NCI-H2081 (cell line): ENCODE results near the gene SEC24B.

ENCODE experiments used
- DNase-seq, 2 experiments: peaks; one replicate each; lab custom pipeline; 2025; lab: John Stamatoyannopoulos, UW

Gene SEC24B

DNA sequence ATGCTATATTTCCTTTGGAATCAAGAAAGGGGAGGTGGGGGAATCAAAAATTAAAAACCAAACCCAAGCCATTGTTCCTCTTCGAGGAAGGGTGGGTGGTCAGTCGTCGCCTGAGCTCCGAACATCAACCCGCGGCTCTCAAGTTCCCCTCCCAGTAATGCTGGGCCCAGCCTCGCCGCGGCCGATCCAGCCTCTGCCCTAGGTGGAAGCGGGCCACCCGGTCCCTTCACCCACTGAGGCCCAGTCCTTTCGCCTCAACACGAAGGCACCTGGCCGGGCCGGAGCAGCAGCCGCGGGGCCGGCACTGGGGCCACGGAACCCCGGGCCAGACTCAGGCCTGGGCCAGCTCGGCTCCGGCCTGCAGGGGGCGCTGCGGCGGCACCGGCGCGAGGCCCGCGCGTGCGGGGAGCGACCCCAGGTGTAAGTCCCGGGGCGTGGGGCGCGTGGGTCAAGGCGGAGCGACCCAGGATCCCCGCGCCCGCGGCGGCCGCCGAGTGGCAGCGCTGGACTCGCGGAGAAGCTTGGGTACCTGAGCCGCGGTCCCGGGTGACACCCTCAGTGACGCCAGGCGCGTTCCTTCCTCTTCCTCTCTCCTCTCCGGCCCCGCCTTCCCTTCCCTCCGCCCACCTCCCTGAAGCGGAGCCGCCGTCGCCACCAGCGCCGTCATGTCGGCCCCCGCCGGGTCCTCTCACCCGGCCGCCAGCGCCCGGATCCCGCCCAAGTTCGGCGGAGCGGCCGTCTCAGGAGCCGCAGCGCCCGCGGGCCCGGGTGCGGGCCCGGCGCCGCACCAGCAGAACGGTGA, at the start of gene SEC24B:
TSS of gene SEC24B (plus strand) at position 611 of the 802 bp plus-strand sequence. CDS start at position 666, 55 bp downstream.
- DNase-seq: peak; percentile 60 to 66

DNA sequence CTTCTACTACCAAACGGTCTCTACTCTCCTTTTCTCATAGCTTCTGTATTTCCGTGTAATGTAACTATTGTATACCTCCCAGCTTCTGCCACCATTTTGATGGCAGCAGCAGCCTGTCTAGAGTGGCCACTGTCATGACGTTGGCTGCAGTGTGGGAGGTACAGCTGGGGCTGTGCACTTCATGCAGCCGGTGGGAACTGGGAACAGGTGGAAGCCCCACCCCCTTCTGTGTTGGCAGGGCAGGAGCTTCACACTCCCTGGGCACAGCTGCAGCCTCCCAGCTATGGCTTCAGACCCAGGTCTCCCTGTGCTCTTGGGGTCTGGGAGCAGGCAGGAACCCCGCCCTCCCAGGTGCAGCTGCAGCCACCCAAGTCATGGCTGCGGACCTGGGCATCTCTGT, 49.8 kb upstream of the SEC24B start:
- DNase-seq: no peak

DNA sequence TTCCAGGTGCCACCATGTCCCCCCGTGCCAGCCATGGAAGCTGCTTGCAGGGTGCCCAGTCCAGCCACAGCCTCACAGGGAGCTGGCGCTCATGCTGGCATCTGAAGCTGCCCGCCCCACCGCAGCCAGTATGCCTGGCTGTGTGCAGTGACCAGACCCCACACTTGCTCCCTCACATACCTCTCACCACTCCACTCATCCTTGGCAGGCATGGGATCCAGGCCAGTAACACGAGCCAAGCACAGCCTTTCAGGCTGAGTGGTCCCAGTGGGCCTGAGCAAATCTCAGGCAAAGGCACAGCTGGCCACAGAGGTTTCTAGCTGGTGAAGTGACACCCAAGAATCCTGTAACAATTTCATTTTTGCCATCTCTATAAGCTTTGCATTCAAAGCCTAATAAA, 48.4 kb upstream of the SEC24B start:
- DNase-seq: no peak

DNA sequence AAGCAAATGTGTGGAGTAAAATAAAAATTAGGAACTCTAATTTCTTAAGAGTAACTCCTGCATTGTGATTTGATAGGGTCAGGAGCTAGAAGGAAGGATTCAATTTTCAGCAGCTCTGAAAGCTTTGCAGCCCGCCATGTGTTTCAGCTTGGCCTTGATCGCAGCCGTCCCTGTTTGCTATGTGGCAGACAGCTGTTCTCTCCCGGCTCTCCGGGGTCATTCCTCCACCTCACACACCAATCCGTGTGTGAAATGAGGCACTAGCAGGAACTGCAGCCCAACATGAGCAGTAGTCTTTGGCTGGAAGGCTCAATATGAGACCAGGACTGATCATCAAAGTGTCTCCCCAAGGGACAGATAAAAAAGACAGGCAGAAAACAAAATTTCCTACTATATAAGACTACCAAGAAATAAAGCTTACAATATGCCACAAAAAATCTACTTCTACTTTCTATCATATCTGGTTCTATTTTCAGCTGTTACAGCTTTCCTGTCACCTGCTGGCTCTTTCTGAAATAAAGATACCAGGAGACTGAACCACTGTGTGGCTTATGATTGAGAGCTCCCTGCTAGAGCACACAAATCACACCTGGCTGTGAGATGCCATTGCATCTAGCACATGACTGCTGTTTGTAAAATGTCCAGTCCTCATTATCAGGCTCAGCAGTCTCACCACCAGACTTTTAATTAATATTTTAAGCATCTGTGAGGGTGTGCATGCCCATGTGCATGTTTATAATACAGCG, 44.1 kb upstream of the SEC24B start:
- DNase-seq: no peak

DNA sequence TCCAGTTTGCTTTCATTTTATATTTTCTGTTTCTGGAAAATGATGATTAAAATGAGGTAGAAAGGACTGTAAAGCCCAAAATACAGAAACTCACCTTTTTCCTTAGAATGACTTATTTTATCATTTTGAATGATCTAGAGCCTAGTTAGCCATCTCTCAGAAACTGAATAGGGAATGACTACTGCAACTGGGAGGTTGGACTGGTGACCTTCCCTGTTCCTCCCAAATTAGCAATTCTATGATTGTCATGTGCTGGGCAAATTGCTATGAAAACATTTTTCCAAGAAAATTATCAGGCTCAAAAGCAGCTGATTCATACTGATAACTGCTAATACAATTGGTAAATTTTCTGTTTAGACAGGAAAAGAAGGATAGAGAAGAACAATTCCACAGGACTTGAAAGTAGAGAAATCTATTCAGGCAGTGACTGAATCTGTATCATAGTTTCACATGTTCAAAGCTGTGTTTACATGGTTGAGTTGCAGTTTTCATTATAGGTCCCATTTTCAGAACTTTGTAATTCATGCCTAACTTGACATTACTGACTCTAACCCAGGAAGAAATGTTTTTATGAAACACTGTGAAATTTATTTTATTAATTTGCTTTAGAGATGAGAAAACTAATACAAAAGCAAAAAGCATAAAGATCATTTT, 43.4 kb upstream of the SEC24B start:
- no peak for DNase-seq

DNA sequence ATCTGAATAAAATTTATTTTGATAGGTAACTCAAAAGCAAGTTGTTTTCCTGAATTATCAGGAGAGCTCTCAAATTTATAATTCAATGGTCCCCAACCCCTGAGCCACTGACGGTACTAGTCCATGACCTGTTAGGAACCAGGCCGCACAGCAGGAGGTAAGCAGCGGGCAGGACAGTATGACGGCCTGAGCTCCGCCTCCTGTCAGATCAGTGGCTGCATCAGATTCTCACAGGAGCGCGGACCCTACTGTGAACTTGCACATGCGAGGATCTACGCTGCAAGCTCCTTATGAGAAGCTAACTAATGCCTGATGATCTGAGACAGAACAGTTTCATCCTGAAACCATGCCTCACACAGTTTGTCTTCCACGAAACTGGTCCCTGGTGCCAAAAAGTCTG, 37.9 kb upstream of the SEC24B start:
- DNase-seq: no peak

DNA sequence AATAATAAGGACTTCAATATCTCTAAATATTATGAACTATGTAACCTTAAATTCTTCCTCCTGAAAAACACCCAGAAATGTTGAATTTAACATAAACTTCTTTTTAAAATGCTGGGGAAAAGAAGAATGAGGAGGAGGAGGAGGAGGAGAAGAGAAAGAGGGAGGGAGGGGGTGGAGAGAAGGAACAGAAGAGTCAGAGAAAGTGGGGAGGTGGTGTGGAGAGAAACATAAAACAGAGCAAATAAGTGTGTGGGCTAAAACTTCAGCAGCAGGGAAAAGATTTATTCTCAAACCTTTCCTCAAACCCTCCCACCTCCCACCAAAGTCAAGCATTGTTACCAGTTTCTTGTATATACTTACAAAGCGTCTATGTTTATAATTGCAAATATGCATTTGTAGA, 34.7 kb upstream of the SEC24B start:
- no peak for DNase-seq

DNA sequence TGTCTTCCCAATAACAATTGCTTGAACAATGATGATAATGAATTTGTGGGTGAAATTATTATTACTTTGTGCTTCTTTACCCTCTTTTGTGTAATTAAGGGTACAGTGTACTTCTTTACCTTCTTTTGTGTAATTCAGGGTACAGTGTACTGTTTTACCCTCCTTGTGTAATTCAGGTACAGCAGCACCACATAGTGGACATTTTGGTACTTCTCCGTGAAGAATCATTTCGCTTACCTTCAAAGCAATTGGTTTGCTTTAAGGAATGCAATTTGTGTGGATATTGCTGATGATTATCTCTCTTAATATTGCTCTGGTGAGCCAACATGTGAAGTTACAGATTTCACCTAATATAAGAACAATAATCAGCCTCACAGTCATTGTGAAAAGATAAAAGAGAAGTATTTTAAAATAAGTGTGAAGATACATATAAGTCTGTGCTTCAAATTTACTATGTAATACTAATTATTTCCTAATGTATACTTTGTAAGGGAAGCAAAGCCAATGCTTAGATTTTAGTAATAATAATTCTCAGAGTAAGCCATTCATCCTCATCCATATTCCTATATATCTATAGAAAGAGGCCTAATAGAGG, 27.2 kb upstream of the SEC24B start:
- peak; percentile 11 to 42 for DNase-seq

DNA sequence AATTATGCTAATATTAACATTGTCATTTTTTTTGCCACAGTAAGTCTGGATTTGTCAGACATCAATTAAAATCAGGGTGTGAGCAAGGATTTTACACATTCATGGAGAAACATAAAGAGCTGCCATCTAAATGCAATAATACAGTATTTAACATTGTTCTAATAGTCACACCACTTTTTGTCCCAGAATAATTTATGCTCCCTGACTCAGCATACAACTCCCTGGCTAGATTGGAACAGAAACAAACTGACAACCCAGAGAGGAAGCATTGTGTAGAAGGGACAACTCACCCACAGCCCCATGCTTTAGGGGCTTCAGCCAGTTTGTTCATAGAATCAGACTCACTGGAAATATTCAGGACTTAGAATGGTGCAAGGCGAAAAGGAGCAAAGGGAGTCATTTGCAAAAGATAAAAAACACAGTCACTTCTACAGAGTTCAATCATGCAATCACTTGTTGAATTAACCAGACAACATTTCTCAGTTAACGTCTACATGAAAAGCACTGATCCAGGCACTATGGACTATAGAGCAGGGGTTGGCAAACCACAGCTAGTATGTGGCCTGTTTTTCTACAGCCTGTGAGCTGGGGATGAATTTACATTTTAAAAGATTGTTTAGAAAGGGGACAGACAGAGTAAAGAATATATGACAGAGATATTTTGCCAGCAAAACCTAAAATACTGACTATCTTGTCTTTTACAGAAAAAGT, 26.4 kb upstream of the SEC24B start:
- DNase-seq: no peak

DNA sequence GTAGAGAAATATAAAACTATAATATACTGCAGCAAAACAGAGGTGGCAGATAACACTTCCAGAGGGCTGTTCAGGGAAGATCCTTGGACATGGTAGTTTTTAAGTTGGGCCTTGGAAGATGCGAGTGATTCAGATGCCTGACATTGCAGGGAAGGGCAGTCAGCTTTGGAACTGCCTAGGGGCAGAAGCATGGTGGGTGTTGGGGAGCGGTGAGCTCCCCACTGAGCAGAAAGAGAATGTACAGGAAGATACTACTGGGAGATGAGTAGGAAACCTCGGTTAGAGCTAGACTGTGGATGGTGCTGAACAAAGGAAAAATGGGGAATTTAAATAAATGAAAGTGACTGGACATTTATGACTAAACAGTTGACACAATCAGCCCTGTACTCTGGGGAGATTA, 24.9 kb upstream of the SEC24B start:
- DNase-seq: no peak

DNA sequence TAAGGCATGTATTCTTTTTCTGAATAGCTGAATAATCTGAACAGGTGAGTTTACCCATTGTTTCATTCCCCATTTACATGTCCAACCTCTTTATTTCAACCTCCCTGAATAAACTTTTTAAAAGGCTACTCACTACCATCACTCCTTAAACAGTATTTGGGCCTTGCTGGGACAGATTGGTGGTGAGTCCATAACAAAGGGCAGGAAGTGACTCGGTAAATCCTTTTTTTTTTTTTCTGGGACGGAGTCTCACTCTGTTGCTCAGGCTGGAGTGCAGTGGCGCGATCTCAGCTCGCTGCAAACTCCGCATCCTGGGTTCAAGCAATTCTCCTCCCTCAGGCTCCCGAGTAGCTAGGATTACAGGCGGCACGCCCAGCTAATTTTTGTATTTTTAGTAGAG, 23.4 kb upstream of the SEC24B start:
- DNase-seq: no peak

DNA sequence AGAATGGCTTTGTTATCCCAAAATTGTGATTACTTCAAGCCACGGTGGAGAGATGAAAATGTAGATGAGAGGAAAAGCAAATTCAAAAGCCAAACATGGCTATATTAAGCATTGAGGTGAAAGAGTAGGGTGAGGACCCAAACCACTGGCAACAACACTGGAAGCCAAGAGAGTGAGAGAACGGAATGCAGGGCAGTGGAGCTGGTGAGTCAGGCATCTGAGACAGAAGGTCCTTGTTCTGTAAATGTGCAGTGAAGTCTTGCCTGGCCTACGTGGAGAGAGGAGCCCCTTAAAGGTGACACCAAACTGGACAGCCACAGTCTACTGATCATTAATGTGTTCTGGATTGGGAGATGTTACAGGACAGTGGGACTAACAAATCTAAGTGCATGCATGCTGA, 22.8 kb upstream of the SEC24B start:
- DNase-seq: no peak

DNA sequence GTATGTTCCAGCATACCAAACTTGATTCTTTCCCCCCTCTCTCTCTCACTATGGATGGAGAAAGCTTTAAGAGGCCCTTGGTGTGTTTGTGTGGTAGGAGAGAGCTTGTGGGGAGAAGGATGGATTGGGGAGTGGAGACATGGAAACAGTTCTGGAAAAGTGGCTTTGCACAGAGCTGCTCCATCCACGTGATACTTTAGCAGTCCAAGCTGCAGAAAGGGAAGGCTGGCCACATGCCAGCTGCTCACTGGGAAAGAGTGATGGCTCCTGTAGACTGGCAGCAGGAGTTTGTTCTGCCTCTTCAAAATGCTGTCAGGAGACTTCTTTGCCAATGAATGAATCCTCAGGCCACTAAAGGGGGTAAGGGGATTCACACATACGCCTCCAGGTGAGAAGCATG, 21.7 kb upstream of the SEC24B start:
- no peak for DNase-seq

DNA sequence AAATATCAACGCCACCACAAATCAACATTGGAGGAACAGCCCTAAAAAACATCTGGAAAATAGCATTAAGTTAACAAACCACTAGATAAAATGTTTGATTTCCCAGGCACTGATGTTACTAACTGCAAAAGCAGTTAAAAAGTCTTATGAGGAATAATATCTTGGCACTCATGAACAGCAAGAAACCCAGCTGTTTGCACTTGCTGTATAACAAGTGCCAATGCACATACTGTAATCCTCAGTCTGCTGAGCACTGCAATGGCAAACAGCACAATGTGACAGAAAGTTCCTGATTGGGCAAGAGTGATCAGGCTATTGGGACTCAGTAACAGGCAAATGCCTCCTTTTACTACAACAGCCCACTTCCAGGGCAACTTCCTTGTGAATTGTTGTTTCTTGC, 20.8 kb upstream of the SEC24B start:
- no peak for DNase-seq

DNA sequence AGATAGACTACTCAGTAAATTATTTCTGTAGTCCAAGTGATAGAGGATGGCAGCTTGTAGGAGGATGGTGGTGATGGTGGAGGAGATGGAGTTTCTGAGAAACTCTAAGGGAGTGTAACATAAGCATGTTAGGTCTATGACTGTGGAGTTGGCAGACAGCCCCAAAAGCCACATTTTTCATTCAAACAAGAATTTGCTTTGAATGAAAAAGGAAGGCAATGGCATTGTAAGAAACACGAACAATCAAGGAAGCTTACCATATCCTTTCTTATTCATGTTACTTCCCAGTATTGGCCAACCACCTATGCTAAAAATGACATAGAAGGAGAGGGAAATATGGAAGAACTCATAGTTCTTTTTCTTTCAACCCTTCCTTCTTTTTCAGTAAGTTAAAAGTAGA, 18.7 kb upstream of the SEC24B start:
- no peak for DNase-seq

DNA sequence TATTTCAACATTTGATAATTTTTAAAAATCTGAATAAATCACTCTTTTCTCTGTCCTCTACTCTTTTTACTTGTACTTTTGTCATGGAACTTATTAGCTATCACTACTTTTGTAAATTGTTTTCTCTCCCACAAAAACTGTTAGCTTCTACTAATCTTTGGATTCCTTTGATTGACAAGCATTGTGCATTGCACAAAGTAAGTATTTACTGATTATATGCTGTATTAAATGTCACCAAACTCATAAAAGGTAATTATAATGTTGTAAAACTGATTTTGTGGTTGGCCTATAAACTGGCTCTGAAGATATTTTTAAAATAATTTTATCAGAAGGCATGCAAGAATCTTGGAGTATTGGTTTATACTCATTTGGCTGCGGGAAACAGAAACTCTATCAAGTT, 15.0 kb upstream of the SEC24B start:
- no peak for DNase-seq

DNA sequence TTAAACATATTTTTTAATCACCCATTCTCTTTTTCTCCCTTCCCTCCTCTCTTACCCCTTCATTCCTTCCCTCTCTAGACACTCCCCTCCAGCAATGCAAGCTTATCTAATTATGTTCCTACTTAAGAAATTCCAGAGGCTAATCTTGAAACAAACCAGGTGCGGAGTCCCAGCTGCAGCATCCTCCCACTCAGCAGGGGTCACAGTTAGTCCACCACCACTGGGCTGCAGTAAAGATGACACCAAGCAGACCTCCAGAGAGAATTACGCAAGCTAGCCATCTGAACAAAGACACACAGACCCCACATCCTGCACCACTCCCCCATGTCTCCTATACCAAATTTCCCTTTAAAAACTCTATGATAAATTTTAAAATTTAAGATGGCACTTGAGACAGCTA, 13.9 kb upstream of the SEC24B start:
- DNase-seq: no peak

DNA sequence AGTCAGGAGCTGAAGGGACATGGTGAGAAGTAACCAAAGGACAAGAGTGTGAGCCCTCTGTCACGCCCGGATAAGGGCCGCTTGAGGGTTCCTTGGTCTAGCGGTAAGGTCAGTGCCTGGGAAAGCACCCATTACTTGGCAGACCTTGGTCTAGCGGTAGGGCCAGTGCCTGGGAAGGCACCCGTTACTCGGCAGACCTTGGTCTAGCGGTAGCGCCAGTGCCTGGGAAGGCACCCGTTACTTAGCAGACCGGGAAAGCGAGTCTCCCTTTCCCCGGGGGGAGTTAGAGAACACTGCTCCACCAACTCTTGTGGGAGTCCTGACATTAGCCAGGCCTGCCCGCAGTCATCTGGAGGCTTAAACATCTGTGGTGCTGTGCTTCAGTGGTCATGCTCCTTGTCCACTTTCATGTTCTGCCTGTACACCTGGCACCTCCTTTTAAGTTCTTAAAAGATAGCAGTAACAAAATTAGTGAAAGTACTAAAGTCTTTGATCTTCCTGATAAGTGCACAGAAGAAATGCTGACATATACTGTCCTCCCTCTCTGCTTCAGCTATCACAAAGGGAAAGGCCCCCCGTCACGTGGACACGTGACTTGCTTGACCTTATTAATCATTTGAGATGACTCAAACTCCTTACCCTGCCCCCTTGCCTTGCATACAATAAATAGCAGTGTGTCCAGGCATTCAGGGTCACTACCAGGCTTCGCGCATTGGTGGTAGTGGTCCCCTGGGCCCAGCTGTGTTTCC, 9.3 kb upstream of the SEC24B start:
- no peak for DNase-seq

DNA sequence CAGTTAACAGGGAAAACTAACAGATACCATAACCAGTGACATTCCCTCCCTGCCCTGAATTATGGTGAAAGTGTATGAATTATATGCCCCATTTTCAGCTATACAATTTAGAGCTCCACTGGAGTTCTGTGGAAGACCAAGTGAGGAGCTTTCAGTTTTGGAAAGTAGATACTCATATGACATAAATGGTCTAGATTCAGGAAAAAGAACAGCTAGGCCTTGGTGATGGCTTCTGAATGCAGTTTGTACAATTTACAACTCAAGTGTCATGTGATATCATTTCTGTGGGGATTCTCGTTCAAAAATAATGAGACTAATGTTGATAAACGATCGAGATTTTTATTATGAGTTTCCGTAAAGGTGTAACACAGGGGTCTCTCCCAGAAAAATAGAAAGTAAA, 8.2 kb upstream of the SEC24B start:
- no peak for DNase-seq

DNA sequence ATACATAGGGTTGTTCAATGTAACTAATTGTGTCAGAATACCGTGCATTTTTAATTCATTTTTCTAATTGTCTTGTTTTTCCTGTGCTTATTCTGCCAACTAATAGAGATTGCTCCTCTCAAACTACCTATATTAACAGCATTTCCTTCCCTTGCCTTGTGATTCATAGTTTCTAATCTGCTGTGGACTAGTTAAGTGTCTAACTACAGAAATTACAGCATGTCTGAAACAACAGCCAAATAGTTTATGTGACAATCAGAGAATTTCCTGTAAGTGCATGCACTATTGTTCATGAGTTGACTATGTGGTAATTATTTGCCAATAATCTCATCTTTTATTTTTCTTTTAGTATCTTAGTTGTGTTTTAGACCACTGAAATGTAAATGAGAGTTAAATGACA, 4.1 kb upstream of the SEC24B start:
- no peak for DNase-seq

DNA sequence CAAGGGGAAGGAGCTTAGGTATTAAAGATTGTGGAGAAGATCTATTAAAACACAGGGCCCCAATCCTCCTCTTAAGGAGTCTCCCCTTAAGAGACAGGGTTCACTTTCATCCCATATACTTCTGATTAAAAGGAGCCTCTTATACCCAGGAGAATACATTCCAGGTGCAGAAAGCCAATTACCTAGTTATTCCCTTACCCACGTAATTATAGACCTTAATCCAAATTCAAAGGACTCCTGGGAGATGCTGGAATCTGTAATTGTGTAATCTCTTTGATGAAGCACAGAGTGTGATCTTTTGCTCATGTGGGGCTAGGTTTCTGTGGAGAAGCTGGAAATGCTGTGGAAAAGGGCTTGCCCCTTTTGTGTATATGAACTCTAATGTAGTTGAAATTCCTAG, 1.4 kb upstream of the SEC24B start:
- no peak for DNase-seq
